Skeletal muscle tissue (tissue), 4 donors: ENCODE data around the gene TMEM267. TPM values are rescaled to one million over a fixed set of nuclear protein-coding genes. Genes with fewer than 3 reads are reported as not detected.
"Not testable (repeated sequence)": the region's sequence is repeated elsewhere in the genome, so short reads cannot be mapped to it uniquely, and the experiment has no call there.

ENCODE experiments used
- H3K27ac ChIP-seq: one replicate; pipeline ENCODE4 v1.7.0; 2013; ENCODE audit warnings: mild to moderate bottlenecking, low read depth, low read length, inconsistent platforms
- H3K27me3 ChIP-seq, 3 donors: one replicate each; pipeline ENCODE4 v1.7.0; 2013; ENCODE audit warnings: low read length in 3 of 3; ENCODE audit not compliant: control insufficient read depth in 3 of 3, insufficient read depth in 3 of 3
- H3K36me3 ChIP-seq, 3 donors: one replicate each; pipeline ENCODE4 v1.7.0; 2013; ENCODE audit warnings: low read length in 3 of 3; ENCODE audit not compliant: control insufficient read depth in 3 of 3, insufficient read depth in 3 of 3
- H3K4me1 ChIP-seq, 3 donors: one replicate each; pipeline ENCODE4 v1.7.0; 2013; ENCODE audit warnings: low read length in 3 of 3, mild to moderate bottlenecking in 3 of 3; ENCODE audit not compliant: control insufficient read depth in 3 of 3, insufficient read depth in 3 of 3
- H3K4me3 ChIP-seq, 3 donors: one replicate each; pipeline ENCODE4 v1.7.0; 2013; ENCODE audit warnings: low read length in 3 of 3
- H3K9ac ChIP-seq, 3 donors: one replicate each; pipeline ENCODE4 v1.7.0; 2013; ENCODE audit warnings: low read length in 3 of 3, mild to moderate bottlenecking in 3 of 3, moderate library complexity in 2 of 3, low read depth in 1 of 3
- H3K9me3 ChIP-seq, 3 donors: one replicate each; pipeline ENCODE4 v1.7.0; 2013; ENCODE audit warnings: low read length in 3 of 3; ENCODE audit not compliant: control insufficient read depth in 3 of 3
- total RNA-seq: library from RNA; depleted of rRNA; stranded (reverse); fragments of >200 nt; gene quantifications from one replicate; pipeline ENCODE4 v1.2.3, GENCODE V29; 2014
- donor health status: Osteomylitis.

TMEM267 gene
- total RNA-seq, 1 donor from 2014 or later: 3.7 TPM

DNA sequence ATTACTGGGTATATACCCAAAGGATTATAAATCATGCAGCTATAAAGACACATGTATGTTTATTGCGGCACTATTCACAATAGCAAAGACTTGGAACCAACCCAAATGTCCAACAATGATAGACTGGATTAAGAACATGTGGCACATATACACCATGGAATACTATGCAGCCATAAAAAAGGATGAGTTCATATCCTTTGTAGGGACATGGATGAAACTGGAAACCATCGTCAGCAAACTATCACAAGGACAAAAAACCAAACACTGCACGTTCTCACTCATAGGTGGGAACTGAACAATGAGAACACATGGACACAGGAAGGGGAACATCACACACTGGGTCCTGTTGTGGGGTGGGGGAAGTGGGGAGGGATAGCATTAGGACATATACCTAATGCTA lies 18.2 kb downstream of the TMEM267 start:
- not testable (repeated sequence) for H3K27ac ChIP-seq, H3K9me3 ChIP-seq, H3K36me3 ChIP-seq, H3K4me3 ChIP-seq, H3K4me1 ChIP-seq, H3K27me3 ChIP-seq, H3K9ac ChIP-seq

GRCh38 chr5:43461066-43461465 lies 22.6 kb downstream of the TMEM267 start:
- H3K27me3 ChIP-seq: no peaks in the 10 kb centered on the region
- no peak overlapping the region for H3K9ac ChIP-seq
- no peak overlapping the region for H3K27ac ChIP-seq
- H3K4me1 ChIP-seq: no peaks in the 10 kb centered on the region
- H3K4me3 ChIP-seq: no peak overlapping the region
- H3K9me3 ChIP-seq: no peaks in the 10 kb centered on the region
- H3K36me3 ChIP-seq: peaks cover 0 to 4% (median 3%) of the 10 kb centered on the region in 3 donors

DNA sequence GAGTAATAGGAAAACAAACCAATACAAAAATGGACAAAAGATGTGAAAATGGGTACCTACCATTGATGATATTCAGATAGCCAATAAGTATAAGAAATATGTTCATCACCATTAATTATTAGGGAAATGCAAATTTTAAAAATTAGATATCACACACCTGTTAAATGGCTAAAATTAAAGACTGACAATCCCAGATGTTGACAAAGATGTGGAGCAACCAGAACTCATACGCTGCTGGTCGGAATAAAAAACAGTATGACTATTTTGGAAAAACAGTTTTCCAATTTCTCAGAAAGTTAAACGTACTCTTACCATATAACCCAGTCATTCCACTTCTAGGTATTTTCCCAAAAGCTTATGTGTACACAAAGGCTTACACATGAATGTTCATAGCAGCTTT lies 27.1 kb downstream of the TMEM267 start:
- Histone ChIP-seq H3K36me3 (peaks cover 0 to 11% (median 3%) of the 10 kb centered on the region in 3 donors), H3K9me3 (no peaks in the 10 kb centered on the region), H3K4me1 (no peaks in the 10 kb centered on the region), H3K9ac (no peak overlapping the region), H3K4me3 (no peak overlapping the region), H3K27me3 (no peaks in the 10 kb centered on the region), H3K27ac (no peak overlapping the region)

DNA sequence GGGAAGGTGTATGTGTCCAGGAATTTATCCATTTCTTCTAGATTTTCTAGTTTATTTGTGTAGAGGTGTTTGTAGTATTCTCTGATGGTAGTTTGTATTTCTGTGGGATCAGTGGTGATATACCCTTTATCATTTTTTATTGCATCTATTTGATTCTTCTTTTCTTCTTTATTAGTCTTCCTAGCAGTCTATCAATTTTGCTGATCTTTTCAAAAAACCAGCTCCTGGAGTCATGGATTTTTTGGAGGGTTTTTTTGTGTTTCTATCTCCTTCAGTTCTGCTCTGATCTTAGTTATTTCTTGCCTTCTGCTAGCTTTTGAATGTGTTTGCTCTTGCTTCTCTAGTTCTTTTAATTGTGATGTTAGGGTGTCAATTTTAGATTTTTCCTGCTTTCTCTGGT lies 42.1 kb downstream of the TMEM267 start:
- H3K9me3 ChIP-seq, H3K4me1 ChIP-seq, H3K27ac ChIP-seq, H3K36me3 ChIP-seq, H3K27me3 ChIP-seq, H3K4me3 ChIP-seq, H3K9ac ChIP-seq: not testable (repeated sequence)

GRCh38 chr5:43437062-43437660 lies 46.5 kb downstream of the TMEM267 start:
- no peaks in the 10 kb centered on the region for H3K27me3 ChIP-seq
- no peak overlapping the region for H3K9ac ChIP-seq
- peaks cover 0 to 6% (median 0%) of the 10 kb centered on the region in 3 donors for H3K4me1 ChIP-seq
- H3K36me3 ChIP-seq: no peaks in the 10 kb centered on the region
- H3K4me3 ChIP-seq: no peak overlapping the region
- no peak overlapping the region for H3K27ac ChIP-seq
- no peaks in the 10 kb centered on the region for H3K9me3 ChIP-seq

- Histone ChIP-seq H3K27ac (no peak overlapping the region), H3K4me1 (peaks cover 0 to 6% (median 0%) of the 10 kb centered on the region in 3 donors), H3K36me3 (no peaks in the 10 kb centered on the region), H3K9ac (no peak overlapping the region), H3K27me3 (no peaks in the 10 kb centered on the region), H3K4me3 (no peak overlapping the region), H3K9me3 (no peaks in the 10 kb centered on the region)
Measured at GRCh38 chr5:43433382-43433781, 50.3 kb downstream of the TMEM267 start.

GRCh38 chr5:43432486-43433375 lies 50.9 kb downstream of the TMEM267 start:
- Histone ChIP-seq H3K9me3 (no peaks in the 10 kb centered on the region), H3K27ac (no peak overlapping the region), H3K9ac (no peak overlapping the region), H3K27me3 (no peaks in the 10 kb centered on the region), H3K4me1 (peaks cover 0 to 6% (median 0%) of the 10 kb centered on the region in 3 donors), H3K36me3 (no peaks in the 10 kb centered on the region), H3K4me3 (no peak overlapping the region)

DNA sequence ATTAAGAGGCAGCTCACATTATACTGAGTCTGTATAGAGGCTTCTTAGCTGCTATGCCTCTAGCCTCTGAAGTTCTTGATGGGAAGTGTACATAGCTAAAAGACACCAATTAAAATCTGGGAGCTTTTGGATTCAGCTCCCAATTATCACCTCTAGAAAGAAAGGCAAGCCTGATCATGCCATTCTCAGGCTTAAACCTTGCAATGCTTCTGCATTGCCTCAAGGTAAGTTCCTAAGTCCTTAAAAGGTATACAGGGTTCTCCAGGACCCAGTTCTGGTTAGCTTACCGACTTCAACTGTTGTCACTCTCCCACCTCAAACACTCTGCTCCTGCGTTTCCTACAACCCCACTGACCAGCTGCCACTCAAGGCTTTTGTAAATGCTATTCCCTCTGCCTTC lies 54.0 kb downstream of the TMEM267 start:
- Histone ChIP-seq H3K4me1 (peaks cover 0 to 6% (median 0%) of the 10 kb centered on the region in 3 donors), H3K9ac (no peak overlapping the region), H3K9me3 (no peaks in the 10 kb centered on the region), H3K36me3 (no peaks in the 10 kb centered on the region), H3K27ac (no peak overlapping the region), H3K4me3 (no peak overlapping the region), H3K27me3 (no peaks in the 10 kb centered on the region)

DNA sequence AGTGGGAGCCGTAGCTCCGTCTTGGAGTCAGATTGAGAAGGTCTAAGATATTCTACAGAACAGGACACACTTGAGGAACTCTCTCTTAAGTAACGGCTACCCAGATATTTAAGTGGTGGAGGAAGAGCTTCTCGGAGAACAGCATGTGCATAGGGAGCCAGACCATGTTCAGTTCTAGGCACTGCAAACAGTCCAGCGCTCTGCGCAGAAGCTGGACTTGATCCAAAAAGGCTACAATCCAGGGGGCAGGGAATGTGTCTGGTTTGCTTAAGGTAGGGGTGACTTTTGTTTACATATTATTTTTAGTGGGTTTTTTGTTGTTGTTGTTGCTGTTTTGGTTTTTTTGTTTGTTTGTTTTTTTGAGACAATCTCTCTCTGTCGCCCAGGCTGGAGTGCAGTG lies 54.6 kb downstream of the TMEM267 start:
- no peaks in the 10 kb centered on the region for H3K9me3 ChIP-seq
- H3K4me3 ChIP-seq: no peak overlapping the region
- H3K9ac ChIP-seq: no peak overlapping the region
- H3K4me1 ChIP-seq: peaks cover 0 to 6% (median 0%) of the 10 kb centered on the region in 3 donors
- no peaks in the 10 kb centered on the region for H3K27me3 ChIP-seq
- no peaks in the 10 kb centered on the region for H3K36me3 ChIP-seq
- H3K27ac ChIP-seq: no peak overlapping the region

- Histone ChIP-seq H3K36me3 (no peaks in the 10 kb centered on the region), H3K4me1 (no peaks in the 10 kb centered on the region), H3K4me3 (no peak overlapping the region), H3K27me3 (no peaks in the 10 kb centered on the region), H3K9me3 (no peaks in the 10 kb centered on the region), H3K27ac (no peak overlapping the region), H3K9ac (no peak overlapping the region)
Measured at GRCh38 chr5:43427306-43427705, 56.4 kb downstream of the TMEM267 start.
